WTC11 (cell line): ENCODE results near the gene MRS2.

Experiments used
- ATF2 ChIP-seq: sonication (generic); formaldehyde crosslinking; IDR thresholded peaks from 2 replicates; pipeline ENCODE4 v1.8.1; 2022; ENCODE audit warnings: low read depth, missing genetic modification reagents, borderline replicate concordance
- CTCF ChIP-seq: fragments of 200-600 bp; IDR thresholded peaks from 2 replicates; pipeline ENCODE4 v1.8.0; 2022; ENCODE audit warnings: antibody characterized with exemption
- FOXP1 ChIP-seq: sonication (generic); formaldehyde crosslinking; IDR thresholded peaks from 2 replicates; pipeline ENCODE4 v1.8.0; 2022; ENCODE audit warnings: missing genetic modification reagents, mild to moderate bottlenecking, moderate library complexity, borderline replicate concordance
- JUN ChIP-seq: sonication (generic); formaldehyde crosslinking; IDR thresholded peaks from 2 replicates; pipeline ENCODE4 v1.8.0; 2023; ENCODE audit warnings: mild to moderate bottlenecking, missing genetic modification reagents
- TP53 ChIP-seq: sonication (generic); formaldehyde crosslinking; IDR thresholded peaks from 2 replicates; pipeline ENCODE4 v1.8.1; 2023; ENCODE audit warnings: mild to moderate bottlenecking, missing genetic modification reagents
- USF1 ChIP-seq: sonication (generic); formaldehyde crosslinking; IDR thresholded peaks from 2 replicates; pipeline ENCODE4 v1.8.0; 2022; ENCODE audit warnings: mild to moderate bottlenecking, missing genetic modification reagents
- ZBTB21 ChIP-seq: sonication (generic); formaldehyde crosslinking; IDR thresholded peaks from 2 replicates; pipeline ENCODE4 v1.8.1; 2023; ENCODE audit warnings: mild to moderate bottlenecking, missing genetic modification reagents, borderline replicate concordance

- TF ChIP-seq CTCF (no peak), USF1 (CRISPR knock-in tag) (no peak), ZBTB21 (CRISPR knock-in tag) (no peak), ATF2 (no peak), FOXP1 (CRISPR knock-in tag) (no peak), TP53 (CRISPR knock-in tag) (no peak), JUN (no peak)
These were observed 46.3 kb upstream of the MRS2 start for GRCh38 chr6:24356310-24356973.
